Epithelial cell of esophagus (primary cell): ENCODE data around the gene MITF.

Experiments
- DNase-seq: peaks from one replicate; pipeline ENCODE4 v3.0.0; 2010; ENCODE audit warnings: low read depth
- H3K4me3 ChIP-seq: 2 replicates; pipeline ENCODE4 v1.5.1; 2011; ENCODE audit warnings: mild to moderate bottlenecking, low read length, control low read depth
- CTCF ChIP-seq: IDR thresholded peaks from 2 replicates; pipeline ENCODE4 v1.5.1; 2011; ENCODE audit warnings: low read depth, mild to moderate bottlenecking, low read length, control low read depth, inconsistent platforms; ENCODE audit not compliant: insufficient read depth; ENCODE audit errors: missing control alignments

Gene MITF

GRCh38 chr3:69764861-69765260, 25.6 kb downstream of the MITF start:
- no peak for TF ChIP-seq CTCF
- H3K4me3 ChIP-seq: no peak overlapping the region
- no peak for DNase-seq

- no peak for TF ChIP-seq CTCF
- H3K4me3 ChIP-seq: no peak overlapping the region
- DNase-seq: no peak
Observed at GRCh38 chr3:69766638-69767037, 27.4 kb downstream of the MITF start.

GRCh38 chr3:69767571-69767970, 28.3 kb downstream of the MITF start:
- H3K4me3 ChIP-seq: no peak overlapping the region
- DNase-seq: no peak
- TF ChIP-seq CTCF: no peak

DNA sequence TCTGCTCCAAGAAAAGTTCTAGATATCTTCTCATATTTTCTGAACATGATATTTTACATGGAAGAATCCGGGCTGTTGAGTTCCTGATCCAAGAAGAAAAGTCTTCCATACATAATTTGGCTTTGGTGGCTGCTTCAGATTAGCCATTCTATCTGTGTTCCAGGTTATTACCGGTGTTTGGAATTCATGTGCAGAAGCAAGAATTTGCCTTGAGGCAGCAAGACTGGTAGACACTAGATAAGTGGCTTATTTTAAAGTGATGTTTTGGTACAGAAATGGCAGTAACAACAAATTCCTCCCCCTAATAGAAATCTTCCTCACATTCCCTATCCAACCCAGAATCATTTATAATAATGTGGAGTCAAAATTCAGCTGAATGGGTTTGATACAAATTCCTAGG, 29.2 kb downstream of the MITF start:
- no peak for TF ChIP-seq CTCF
- no peak overlapping the region for H3K4me3 ChIP-seq
- no peak for DNase-seq

DNA sequence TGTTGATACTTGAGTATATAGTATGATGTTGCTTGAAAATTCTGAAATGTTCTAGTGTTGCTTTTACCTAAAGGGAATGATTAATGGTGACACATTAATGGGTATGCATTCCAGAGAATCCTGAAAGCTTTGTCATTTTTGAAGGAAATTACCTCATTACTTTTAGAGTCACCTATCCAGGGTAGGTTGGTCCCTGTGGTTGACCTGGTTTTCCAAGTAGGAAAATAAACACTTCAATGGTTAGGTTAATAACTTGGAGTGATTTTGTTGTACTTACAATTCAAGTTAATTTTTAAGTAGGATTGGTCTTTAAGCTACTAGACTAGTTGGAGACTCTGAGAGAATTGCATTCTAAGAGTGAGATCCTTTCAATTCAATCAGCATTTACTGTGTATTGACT, 31.0 kb downstream of the MITF start:
- no peak for TF ChIP-seq CTCF
- peak; percentile 85 for DNase-seq
- H3K4me3 ChIP-seq: no peak overlapping the region

GRCh38 chr3:69770976-69771634, 31.8 kb downstream of the MITF start:
- H3K4me3 ChIP-seq: no peak overlapping the region
- no peak for TF ChIP-seq CTCF
- DNase-seq: peak; percentile 59
